Amniotic epithelial cell (primary cell): Measurements from ENCODE around the gene RNF113A.
"Not testable (repeated sequence)": the region's sequence is repeated elsewhere in the genome, so short reads cannot be mapped to it uniquely, and the experiment has no call there.

Experiments
- DNase-seq: peaks from one replicate; pipeline ENCODE4 v3.0.0-alpha.2; 2010; ENCODE audit warnings: low read depth

RNF113A gene

GRCh38 chrX:119871599-119872395, at the start of gene RNF113A, which contains the start of gene NDUFA1:
TSS of gene RNF113A (minus strand) at chrX:119871733. CDS start at chrX:119871613, 120 bp downstream.
TSS of gene NDUFA1 (plus strand) at chrX:119871832. CDS start at chrX:119871912, 80 bp downstream.
- peak; percentile 86 for DNase-seq

DNA sequence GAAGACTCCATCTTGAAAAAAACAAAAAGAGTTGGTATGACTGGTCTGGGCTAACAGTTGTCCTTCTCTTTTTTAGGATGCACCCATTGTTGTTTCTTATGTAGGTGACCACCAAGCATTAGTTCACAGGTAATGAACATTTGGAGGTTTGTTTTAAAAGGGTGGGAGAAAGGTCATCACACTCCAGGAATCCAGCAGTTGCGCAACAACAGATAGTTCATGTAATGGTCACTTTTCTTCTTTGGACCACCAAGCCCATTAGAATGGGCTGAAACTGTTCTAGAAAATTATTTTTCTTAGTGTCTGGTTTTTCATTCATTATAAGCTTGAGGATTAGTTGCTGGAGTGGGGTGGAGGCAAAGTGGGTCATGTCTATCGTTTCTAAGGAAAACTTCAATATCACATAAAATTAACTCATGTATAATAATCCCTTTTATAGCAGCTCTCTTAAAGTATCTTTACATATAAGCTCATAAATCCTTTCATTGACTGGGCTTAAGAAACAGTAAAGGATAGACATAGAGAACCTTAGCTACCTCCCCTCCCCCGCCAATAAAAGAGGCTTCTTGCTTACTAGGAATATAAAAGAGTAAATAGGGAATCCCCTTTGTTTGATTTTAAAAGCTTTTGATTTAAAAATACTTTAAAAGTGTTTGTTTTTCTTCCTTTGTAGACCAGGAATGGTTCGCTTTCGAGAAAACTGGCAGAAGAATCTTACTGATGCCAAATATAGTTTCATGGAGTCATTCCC, 48.5 kb upstream of the RNF113A start:
- DNase-seq, result no peak

- DNase-seq, result no peak
These were observed 46.3 kb upstream of the RNF113A start for GRCh38 chrX:119917877-119918276.

GRCh38 chrX:119916310-119916709, 44.8 kb upstream of the RNF113A start:
- DNase-seq, result no peak

GRCh38 chrX:119900976-119901375, 29.4 kb upstream of the RNF113A start:
- peak; percentile 22 for DNase-seq

DNA sequence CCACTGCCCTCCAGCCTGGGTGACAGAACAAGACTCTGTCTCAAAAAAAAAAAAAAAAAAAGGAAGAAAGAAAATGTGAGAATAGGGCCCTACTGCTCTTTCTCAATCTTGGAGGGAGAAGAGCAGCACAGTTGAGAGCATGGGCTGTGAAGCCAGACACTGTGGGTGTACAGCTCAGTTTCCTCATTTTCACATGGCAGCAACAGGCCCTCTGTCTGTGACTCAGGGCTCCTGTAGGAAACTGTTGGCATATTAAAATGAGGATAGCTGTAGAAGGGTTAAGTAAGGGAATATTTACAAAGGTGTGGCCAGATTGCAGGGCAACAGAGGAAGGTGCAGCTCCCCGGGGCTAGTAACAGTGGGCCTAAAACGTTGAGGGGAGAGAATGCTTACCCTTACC, 27.6 kb upstream of the RNF113A start:
- DNase-seq, result no peak

- peak; percentile 23 for DNase-seq
These were observed 24.4 kb upstream of the RNF113A start, which contains the start of gene AKAP14 for GRCh38 chrX:119895843-119896326. TSS of gene AKAP14 (plus strand) at chrX:119895893. CDS start at chrX:119903224, 7,331 bp downstream.

DNA sequence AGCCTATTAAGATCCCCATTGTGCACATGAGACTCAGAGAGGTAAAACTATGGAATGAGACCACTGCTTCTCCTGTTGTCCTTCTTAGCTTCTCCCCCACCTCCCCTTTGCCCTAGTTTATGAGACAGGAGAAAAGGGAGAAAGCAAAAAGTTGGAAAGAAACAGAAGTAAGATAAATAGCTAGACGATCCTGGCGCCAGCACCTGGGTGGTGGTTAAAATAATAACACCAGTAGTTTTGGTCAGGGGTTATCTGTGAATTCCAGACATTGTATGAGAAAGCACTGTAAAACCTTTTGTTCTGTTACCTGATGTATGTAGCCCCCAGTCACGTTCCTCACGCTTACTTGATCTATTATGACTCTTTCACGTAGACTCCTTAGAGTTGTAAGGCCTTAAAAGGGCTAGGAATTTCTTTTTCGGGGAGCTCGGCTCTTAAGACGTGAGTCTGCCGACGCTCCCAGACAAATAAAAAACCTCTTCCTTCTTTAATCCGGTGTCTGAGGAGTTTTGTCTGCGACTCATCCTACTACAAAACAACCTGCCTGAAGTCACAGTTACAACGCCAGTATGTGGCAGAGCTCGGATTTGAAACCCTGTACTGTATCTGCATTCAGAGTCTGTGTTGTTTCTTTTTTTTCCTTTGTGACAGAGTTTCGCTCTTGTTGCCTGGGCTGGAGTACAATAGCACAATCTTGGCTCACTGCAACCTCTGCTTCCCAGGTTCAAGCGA, 20.6 kb upstream of the RNF113A start:
- not testable (repeated sequence) for DNase-seq

- not testable (repeated sequence) for DNase-seq
These were observed 19.1 kb upstream of the RNF113A start for GRCh38 chrX:119890626-119891025.

GRCh38 chrX:119887721-119888425, 16.3 kb upstream of the RNF113A start:
- peak; percentile 29 for DNase-seq

DNA sequence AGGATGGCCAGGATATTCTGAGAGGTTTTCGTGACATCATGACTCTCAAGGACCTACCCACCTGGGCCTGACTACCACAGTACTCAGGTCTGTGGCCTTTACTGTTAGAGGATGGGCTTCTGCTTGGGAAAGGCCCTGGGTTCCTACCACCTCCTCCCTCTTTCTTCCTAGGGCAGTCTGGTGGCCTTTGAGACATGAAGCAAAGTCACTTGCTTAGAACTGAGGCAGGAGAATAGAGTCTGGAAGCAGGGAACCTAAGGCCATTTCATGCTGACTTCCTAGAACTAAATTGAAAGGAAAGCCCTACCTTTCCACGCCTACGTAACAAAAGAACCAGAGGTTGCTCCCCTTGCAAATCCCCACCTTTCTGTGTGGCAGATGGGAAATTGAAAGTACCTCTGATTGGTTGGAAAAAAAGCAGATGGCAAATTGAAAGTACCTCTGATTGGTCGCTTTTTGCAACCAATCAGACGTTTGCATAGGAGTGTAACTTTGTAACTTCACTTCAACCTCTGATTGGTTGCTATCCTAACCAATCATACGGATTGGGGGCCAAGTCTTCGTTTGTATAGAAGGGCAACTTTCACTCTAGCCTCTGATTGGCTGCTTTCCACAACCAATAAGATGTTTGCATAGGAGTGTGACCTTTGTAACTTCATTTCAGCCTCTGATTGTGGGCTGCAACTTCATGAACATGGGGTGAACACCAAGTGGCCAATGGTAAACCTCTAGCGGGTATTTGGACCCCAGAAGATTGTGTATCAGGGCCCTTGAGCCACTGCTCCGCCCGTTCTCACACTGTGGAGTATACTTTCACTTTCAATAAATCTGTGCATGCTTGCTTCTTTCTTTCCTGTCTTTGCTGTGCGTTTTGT, 14.3 kb upstream of the RNF113A start:
- DNase-seq, result peak; percentile 54

- DNase-seq, result peak; percentile 60
These were observed 9.3 kb upstream of the RNF113A start for GRCh38 chrX:119880552-119881437.

DNA sequence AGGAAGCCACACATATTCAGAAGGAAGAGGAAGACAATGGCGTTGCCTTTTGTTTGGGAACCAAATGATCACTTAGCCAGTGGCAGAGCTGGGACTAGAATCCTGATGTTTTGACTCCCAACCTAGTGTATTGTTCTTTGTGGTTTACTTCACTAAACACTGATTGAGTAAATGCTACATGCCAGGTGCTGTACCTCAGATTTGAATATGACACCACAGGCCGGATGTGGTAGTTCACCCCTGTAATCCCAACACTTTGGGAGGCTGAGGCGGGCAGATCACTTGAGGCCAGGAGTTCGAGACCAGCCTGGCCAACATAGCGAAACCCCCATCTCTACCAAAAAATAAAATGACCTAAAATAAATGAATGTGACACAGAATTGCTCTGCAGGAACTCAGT, 8.5 kb upstream of the RNF113A start:
- no peak for DNase-seq

GRCh38 chrX:119878740-119879139, 7.2 kb upstream of the RNF113A start:
- DNase-seq, result no peak

DNA sequence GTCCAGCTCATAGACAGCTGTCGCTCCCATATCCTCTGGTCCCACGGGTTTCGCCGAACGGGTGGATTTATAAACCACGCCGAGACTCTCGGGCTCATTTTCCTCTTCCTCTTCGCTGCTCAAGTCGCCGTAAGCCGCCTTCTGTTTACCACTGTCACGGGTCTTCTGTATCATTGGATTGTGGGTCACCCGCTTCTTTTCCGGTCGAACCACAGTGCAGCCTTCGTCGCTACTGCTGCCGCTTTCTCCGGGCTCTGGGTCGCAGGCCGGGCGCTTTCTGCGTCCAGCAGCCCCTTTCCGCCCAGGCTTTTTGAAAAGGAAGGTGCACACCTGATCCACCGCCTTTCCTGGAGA, 311 bp downstream of the RNF113A start:
- DNase-seq, result no peak

DNA sequence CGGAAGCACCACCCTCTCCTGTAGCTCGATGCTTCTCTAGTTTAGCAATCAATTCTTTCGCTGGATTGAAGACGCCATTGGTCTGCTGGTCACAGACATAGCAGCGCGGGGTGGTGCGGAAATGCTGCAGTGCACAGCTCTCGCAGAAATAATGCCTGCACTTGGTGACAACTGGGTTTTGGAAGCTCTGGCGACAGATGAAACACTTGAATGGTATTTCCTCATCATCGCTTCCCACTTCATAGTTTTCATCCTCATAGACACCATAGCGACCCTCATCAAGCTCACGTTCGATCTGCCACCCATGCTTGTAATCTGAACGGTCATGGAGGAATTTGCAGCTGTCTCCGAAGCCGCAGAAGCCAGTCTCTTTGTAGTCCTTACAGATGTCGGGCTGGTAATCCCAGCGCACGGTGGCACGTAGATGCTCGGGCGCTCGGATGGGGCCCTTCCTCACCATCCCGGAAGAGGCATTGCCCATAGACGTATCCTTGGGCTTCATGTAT, 854 bp downstream of the RNF113A start:
- DNase-seq, result no peak

- DNase-seq, result no peak
These were observed 18.1 kb downstream of the RNF113A start for GRCh38 chrX:119853444-119853843.

DNA sequence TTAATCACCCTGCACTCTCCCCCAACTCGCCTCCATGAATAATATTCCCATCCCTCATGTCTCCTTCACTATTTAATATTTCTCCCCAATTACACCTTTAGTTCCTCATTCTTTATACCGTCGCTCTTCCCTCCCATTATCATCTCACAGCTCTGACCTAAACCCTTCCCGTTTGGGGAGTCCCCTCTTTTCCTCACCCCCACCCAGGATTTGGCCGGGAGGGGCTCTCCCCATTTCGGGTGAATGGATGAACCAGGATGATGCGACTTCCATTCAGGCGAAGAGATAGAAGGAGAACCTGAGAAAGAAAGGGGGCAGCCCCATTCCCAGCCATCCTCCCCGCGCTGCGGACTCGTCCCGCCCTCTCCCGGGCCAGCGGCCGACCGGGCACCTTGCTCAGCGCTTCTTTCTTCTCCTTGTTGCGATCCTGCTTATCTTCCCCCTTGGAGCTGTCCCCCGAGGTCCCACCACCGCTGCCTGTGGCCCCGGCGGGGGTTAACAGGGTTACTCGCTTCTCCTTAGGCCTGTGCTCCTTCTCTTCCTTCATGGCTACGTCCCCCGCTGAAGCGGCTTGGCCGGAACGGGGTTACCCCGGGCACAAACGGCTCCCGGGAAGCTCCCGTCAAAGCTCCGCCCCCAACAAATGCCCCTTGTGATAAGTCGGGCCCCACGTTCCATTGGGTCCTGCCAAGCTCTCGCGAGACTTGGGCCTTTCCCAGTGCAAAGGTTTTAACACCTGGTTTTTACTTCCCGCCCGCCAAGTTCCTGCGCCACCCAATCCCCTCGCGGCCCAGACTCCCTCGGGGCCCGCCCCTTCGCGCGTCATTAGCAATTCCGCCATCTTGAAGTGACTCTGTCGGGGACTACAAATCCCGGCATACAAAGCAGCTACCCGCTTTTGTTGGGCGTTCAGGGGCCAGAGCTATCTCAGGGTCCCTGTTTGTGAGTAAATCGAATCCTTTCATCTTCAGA, 18.9 kb downstream of the RNF113A start, which contains the start of gene UPF3B:
Gene UPF3B, minus strand, starts transcription at position 582 of the 972 bp plus-strand sequence. Its CDS starts 35 bp downstream, at position 547.
- peak; percentile 98 for DNase-seq
